Right lobe of liver (tissue), 4 donors: ENCODE results near the gene CALD1.

Experiments
- POLR2A ChIP-seq: fragments of 450-650 bp; IDR thresholded peaks from one replicate; pipeline ENCODE4 v1.6.1; 2017; ENCODE audit warnings: antibody characterized with exemption, mild to moderate bottlenecking
- TF ChIP-seq, protein P1 (sequence below), 4 donors: fragments of 200-600 bp in 3 of 4; fragments of 450-650 bp in 1 of 4; IDR thresholded peaks; one replicate each; pipeline versions ENCODE4 v1.5.1 to v1.8.0; 2016 to 2022; ENCODE audit warnings: antibody characterized with exemption in 4 of 4, mild to moderate bottlenecking in 2 of 4
- donor health status: DM: no; HTN: no; CAD: no.
- donor health status: DM: no; HTN: no; CAD: no.
- donor health status: DM: no; HTN: yes; CAD: no.

DNA sequence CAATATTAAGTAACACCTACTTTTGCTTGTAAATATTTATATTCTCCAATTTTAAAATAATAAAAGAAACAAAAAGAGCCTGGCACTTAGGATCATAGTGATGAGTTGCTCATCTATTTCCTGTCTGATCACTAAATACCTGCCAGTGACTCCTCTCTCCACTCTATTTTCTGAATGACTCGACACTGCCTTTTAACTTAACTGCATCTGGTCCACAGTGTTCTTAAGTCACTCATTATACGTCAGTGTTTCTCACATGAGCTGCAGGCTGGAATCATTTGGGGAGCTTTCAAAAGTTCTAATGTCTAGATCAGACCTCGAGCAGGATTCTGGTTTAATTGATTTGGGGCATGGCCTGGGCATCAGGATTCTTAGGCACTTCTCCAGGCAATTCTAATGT is 128.9 kb downstream of the CALD1 start:
- TF ChIP-seq, protein P1, sequence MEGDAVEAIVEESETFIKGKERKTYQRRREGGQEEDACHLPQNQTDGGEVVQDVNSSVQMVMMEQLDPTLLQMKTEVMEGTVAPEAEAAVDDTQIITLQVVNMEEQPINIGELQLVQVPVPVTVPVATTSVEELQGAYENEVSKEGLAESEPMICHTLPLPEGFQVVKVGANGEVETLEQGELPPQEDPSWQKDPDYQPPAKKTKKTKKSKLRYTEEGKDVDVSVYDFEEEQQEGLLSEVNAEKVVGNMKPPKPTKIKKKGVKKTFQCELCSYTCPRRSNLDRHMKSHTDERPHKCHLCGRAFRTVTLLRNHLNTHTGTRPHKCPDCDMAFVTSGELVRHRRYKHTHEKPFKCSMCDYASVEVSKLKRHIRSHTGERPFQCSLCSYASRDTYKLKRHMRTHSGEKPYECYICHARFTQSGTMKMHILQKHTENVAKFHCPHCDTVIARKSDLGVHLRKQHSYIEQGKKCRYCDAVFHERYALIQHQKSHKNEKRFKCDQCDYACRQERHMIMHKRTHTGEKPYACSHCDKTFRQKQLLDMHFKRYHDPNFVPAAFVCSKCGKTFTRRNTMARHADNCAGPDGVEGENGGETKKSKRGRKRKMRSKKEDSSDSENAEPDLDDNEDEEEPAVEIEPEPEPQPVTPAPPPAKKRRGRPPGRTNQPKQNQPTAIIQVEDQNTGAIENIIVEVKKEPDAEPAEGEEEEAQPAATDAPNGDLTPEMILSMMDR (IDR thresholded peaks at IDR 0.05), result no peak
- TF ChIP-seq POLR2A, result no peak
